BJ (cell line): Measurements from ENCODE around the gene HRH3. TPM values are rescaled to one million over a fixed set of nuclear protein-coding genes. Genes with fewer than 3 reads are reported as not detected.

Experiments used
- CTCF ChIA-PET: fragments of 350-600 bp; formaldehyde crosslinking; extraction: SDS; loops from one replicate; lab custom pipeline; 2021; ENCODE audit warnings: antibody characterized with exemption, inconsistent platforms; lab: Yijun Ruan, JAX
- POLR2A ChIA-PET: fragments of 300-600 bp; sonication (Branson Sonifier 250); formaldehyde crosslinking; extraction: SDS; loops from one replicate; lab custom pipeline; 2021; ENCODE audit warnings: antibody characterized with exemption; lab: Charles Lee
- DNase-seq: peaks from one replicate; pipeline ENCODE4 v3.0.0-alpha.2; 2011; ENCODE audit warnings: low read depth
- H3K27me3 ChIP-seq: 2 replicates; pipeline ENCODE4 v1.6.0; 2011; ENCODE audit warnings: low read length; ENCODE audit not compliant: control insufficient read depth, insufficient read depth
- H3K36me3 ChIP-seq: 2 replicates; pipeline ENCODE4 v1.5.1; 2011; ENCODE audit warnings: low read length; ENCODE audit not compliant: control insufficient read depth, insufficient read depth
- H3K4me3 ChIP-seq: 2 replicates; pipeline ENCODE4 v1.5.1; 2011; ENCODE audit warnings: low read depth, mild to moderate bottlenecking, control low read depth, low read length
- CTCF ChIP-seq: IDR thresholded peaks from 2 replicates; pipeline ENCODE4 v1.5.1; 2011; ENCODE audit warnings: low read depth, mild to moderate bottlenecking, control low read depth, inconsistent platforms, low read length, moderate library complexity; ENCODE audit not compliant: insufficient read depth
- polyA plus RNA-seq: library from polyadenylated mRNA; depleted of rRNA; stranded (reverse); fragments of >200 nt; gene quantifications from 2 replicates; pipeline ENCODE4 v1.2.3, GENCODE V29; 2011

The HRH3 gene
- polyA plus RNA-seq, 1 experiment, result not detected

GRCh38 chr20:62234339-62234738, 14.3 kb upstream of the HRH3 start:
- no peak for TF ChIP-seq CTCF
- no peak for DNase-seq
- Histone ChIP-seq H3K36me3 (no peaks in the 10 kb centered on the region), H3K27me3 (no peaks in the 10 kb centered on the region; the same call in 1 of the 2 replicates), H3K4me3 (no peak overlapping the region)
- ChIA-PET CTCF (no interaction called here), POLR2A (no interaction called here)

DNA sequence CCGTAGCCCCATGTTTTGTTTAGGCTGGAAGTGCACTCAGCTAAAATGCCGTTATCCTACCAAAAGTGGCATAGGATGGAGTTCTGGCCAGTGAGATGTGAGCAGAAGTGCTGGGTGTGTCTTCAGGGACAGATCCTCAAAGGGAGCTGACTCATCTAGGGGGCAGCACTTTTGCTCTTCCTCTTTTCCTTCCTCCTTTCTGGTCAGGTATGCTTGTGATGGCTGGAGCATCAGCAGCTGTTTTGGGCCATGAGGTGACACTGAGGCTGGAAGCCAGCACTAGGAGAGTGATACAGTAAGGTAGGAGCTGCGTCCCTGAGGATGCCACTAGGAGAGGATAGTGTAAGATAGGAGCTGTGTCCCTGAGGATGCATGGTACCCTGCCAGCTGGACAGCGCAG, 13.6 kb upstream of the HRH3 start:
- DNase-seq, result no peak
- Histone ChIP-seq H3K27me3 (no peaks in the 10 kb centered on the region; the same call in 1 of the 2 replicates), H3K4me3 (no peak overlapping the region), H3K36me3 (no peaks in the 10 kb centered on the region)
- CTCF ChIA-PET, result no interaction called here
- TF ChIP-seq CTCF, result no peak
- POLR2A ChIA-PET, result no interaction called here

GRCh38 chr20:62232770-62233645, 12.9 kb upstream of the HRH3 start:
- no peaks in the 10 kb centered on the region; the same call in 1 of the 2 replicates for H3K27me3 ChIP-seq
- no peak overlapping the region for H3K4me3 ChIP-seq
- no peaks in the 10 kb centered on the region for H3K36me3 ChIP-seq
- POLR2A ChIA-PET, result no interaction called here
- no peak for TF ChIP-seq CTCF
- DNase-seq, result no peak
- CTCF ChIA-PET, result no interaction called here

DNA sequence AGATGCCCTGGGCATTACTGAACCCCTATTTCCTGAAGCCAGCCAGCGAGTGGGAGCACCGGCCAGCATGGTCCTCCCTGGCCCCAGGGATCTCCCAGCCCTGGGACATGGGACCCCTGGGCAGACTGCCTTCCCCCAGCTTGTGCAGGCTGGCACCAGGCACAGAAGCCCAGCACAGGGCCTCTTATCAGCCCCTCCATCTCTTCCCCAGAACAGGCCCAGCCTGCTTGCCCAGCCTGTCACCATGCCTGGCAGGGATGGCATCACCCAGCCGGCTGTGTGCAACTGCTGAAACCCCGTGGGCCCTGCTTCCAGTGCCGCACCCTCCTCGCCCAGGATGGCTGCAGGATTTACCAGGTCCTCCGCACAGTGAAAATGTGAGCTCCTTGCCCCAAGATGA, 12.1 kb upstream of the HRH3 start:
- peaks cover 1% of the 10 kb centered on the region for H3K27me3 ChIP-seq
- TF ChIP-seq CTCF, result no peak
- no peak for DNase-seq
- no peak overlapping the region for H3K4me3 ChIP-seq
- CTCF ChIA-PET, result no interaction called here
- H3K36me3 ChIP-seq, result no peaks in the 10 kb centered on the region
- POLR2A ChIA-PET, result no interaction called here

- no peak for TF ChIP-seq CTCF
- CTCF ChIA-PET, result no interaction called here
- Histone ChIP-seq H3K27me3 (peaks cover 5% of the 10 kb centered on the region), H3K36me3 (no peaks in the 10 kb centered on the region), H3K4me3 (no peak overlapping the region)
- POLR2A ChIA-PET, result no interaction called here
- DNase-seq, result no peak
Observed at GRCh38 chr20:62231292-62231691, 11.2 kb upstream of the HRH3 start.
